HFFc6 (cell line): ENCODE measurements around the gene AUTS2. TPM values are rescaled to one million over a fixed set of nuclear protein-coding genes. Genes with fewer than 3 reads are reported as not detected.

ENCODE experiments used
- DNase-seq: peaks from one replicate; pipeline ENCODE4 v3.0.0-alpha.2; 2018
- H3K27ac Mint-ChIP-seq: 2 replicates; pipeline ENCODE4 v1.8.0; 2020; ENCODE audit warnings: mild to moderate bottlenecking, mixed read lengths
- H3K27me3 Mint-ChIP-seq: 2 replicates; pipeline ENCODE4 v1.8.0; 2021; ENCODE audit warnings: mild to moderate bottlenecking, moderate library complexity, mixed read lengths; ENCODE audit not compliant: insufficient read depth
- H3K36me3 Mint-ChIP-seq: 2 replicates; pipeline ENCODE4 v1.8.0; 2021; ENCODE audit warnings: low read depth, mixed read lengths
- H3K4me1 Mint-ChIP-seq: 2 replicates; pipeline ENCODE4 v1.8.0; 2020; ENCODE audit warnings: low read depth, mixed read lengths
- H3K4me3 Mint-ChIP-seq: 2 replicates; pipeline ENCODE4 v1.8.0; 2020; ENCODE audit warnings: mild to moderate bottlenecking, moderate library complexity, mixed read lengths
- H3K9me3 Mint-ChIP-seq: 2 replicates; pipeline ENCODE4 v1.8.0; 2020; ENCODE audit warnings: mild to moderate bottlenecking, mixed read lengths
- CTCF ChIP-seq: fragments of 200-600 bp; sonication (generic); IDR thresholded peaks from 2 replicates; pipeline ENCODE4 v1.5.0; 2021; ENCODE audit warnings: antibody characterized with exemption, mild to moderate bottlenecking
- total RNA-seq, 6 experiments: library from RNA; stranded (reverse); fragmentation: NEBNext Ultra II Directional; extraction: Animal tissue kit (Norgen Biotek cat#: 25700); gene quantifications; 2 replicates in 1 of 6; 3 replicates in 5 of 6; pipeline ENCODE4 v1.2.3, GENCODE V29; 2021

The AUTS2 gene
- total RNA-seq, 6 experiments from 2014 or later, result 0.02 to 0.19 (median 0.16) TPM; not detected in 2

GRCh38 chr7:70632400-70632799 lies 1034.1 kb downstream of the AUTS2 start:
- no peak for TF ChIP-seq CTCF
- Mint-ChIP-seq H3K4me3 (no peak overlapping the region), H3K27me3 (peaks cover 2% of the 10 kb centered on the region; the same call in 1 of the 2 replicates), H3K9me3 (peaks cover 47% of the 10 kb centered on the region), H3K4me1 (no peaks in the 10 kb centered on the region), H3K27ac (no peak overlapping the region), H3K36me3 (peaks cover 7% of the 10 kb centered on the region; the same call in 1 of the 2 replicates)
- DNase-seq, result no peak

GRCh38 chr7:70634071-70634470 lies 1035.8 kb downstream of the AUTS2 start:
- Mint-ChIP-seq H3K36me3 (peaks cover 7% of the 10 kb centered on the region; the same call in 1 of the 2 replicates), H3K27ac (no peak overlapping the region), H3K4me1 (no peaks in the 10 kb centered on the region), H3K27me3 (peaks cover 2% of the 10 kb centered on the region; the same call in 1 of the 2 replicates), H3K9me3 (peaks cover 43% of the 10 kb centered on the region), H3K4me3 (no peak overlapping the region)
- TF ChIP-seq CTCF, result no peak
- DNase-seq, result no peak

GRCh38 chr7:70634610-70635068 lies 1036.4 kb downstream of the AUTS2 start:
- H3K4me3 Mint-ChIP-seq, result no peak overlapping the region
- DNase-seq, result no peak
- peaks cover 7% of the 10 kb centered on the region; the same call in 1 of the 2 replicates for H3K36me3 Mint-ChIP-seq
- no peak for TF ChIP-seq CTCF
- peaks cover 2% of the 10 kb centered on the region; the same call in 1 of the 2 replicates for H3K27me3 Mint-ChIP-seq
- H3K4me1 Mint-ChIP-seq, result no peaks in the 10 kb centered on the region
- no peak overlapping the region for H3K27ac Mint-ChIP-seq
- peaks cover 44% of the 10 kb centered on the region for H3K9me3 Mint-ChIP-seq

GRCh38 chr7:70635633-70636032 lies 1037.4 kb downstream of the AUTS2 start:
- Mint-ChIP-seq H3K36me3 (peaks cover 7% of the 10 kb centered on the region; the same call in 1 of the 2 replicates), H3K27me3 (peaks cover 3% of the 10 kb centered on the region; the same call in 1 of the 2 replicates), H3K4me1 (no peaks in the 10 kb centered on the region), H3K4me3 (no peak overlapping the region), H3K9me3 (peaks cover 46% of the 10 kb centered on the region), H3K27ac (no peak overlapping the region)
- no peak for DNase-seq
- TF ChIP-seq CTCF, result no peak

- no peak overlapping the region for H3K27ac Mint-ChIP-seq
- TF ChIP-seq CTCF, result no peak
- peaks cover 4% of the 10 kb centered on the region; the same call in 1 of the 2 replicates for H3K27me3 Mint-ChIP-seq
- H3K36me3 Mint-ChIP-seq, result peaks cover 7% of the 10 kb centered on the region; the same call in 1 of the 2 replicates
- H3K9me3 Mint-ChIP-seq, result peaks cover 50% of the 10 kb centered on the region
- DNase-seq, result no peak
- no peaks in the 10 kb centered on the region for H3K4me1 Mint-ChIP-seq
- H3K4me3 Mint-ChIP-seq, result no peak overlapping the region
Measured at GRCh38 chr7:70636169-70636568, 1037.9 kb downstream of the AUTS2 start.
